ENCODE results near the gene ANP32E. TPM values are rescaled to one million over a fixed set of nuclear protein-coding genes. Genes with fewer than 3 reads are reported as not detected.

The ANP32E gene
- total RNA-seq, 4 donors from 2014 or later, result 15.1 to 44.9 (median 24.9) TPM

- in situ Hi-C loops (cut with MboI; ENCODE audit: low sequenced_read_pairs in 4 of 4) (loop anchor here in 3 of 4 donors (5.0 to 25.0 kb wide), 3 partner anchors 216 to 218 kb away; no protein-coding TSS in a partner anchor), intact Hi-C loops (cut with DNase I; ENCODE audit: low total_unique reads) (no loop called here)
- no peak overlapping the region for H3K4me3 ChIP-seq
- no peaks in the 10 kb centered on the region for H3K36me3 ChIP-seq
- no peak overlapping the region for H3K27ac ChIP-seq
- H3K4me1 ChIP-seq, result no peaks in the 10 kb centered on the region
- no peak for ATAC-seq
- no peaks in the 10 kb centered on the region for H3K27me3 ChIP-seq
- no peaks in the 10 kb centered on the region for H3K9me3 ChIP-seq
- TF ChIP-seq POLR2A (IDR thresholded peaks at IDR 0.05) (no peak), CTCF (IDR thresholded peaks at IDR 0.05 in 4 of 5, conservative IDR thresholded peaks at IDR 0.05 in 1 of 5) (no peak)
- no peak for DNase-seq
Observed at GRCh38 chr1:150180474-150180873, 55.4 kb downstream of the ANP32E start.

GRCh38 chr1:150179867-150180266, 56.0 kb downstream of the ANP32E start:
- Histone ChIP-seq H3K36me3 (no peaks in the 10 kb centered on the region), H3K4me3 (no peak overlapping the region), H3K9me3 (no peaks in the 10 kb centered on the region), H3K4me1 (no peaks in the 10 kb centered on the region), H3K27me3 (no peaks in the 10 kb centered on the region), H3K27ac (no peak overlapping the region)
- TF ChIP-seq POLR2A (IDR thresholded peaks at IDR 0.05) (no peak), CTCF (IDR thresholded peaks at IDR 0.05 in 4 of 5, conservative IDR thresholded peaks at IDR 0.05 in 1 of 5) (no peak)
- ATAC-seq (no peak), DNase-seq (no peak)
- in situ Hi-C loops (cut with MboI; ENCODE audit: low sequenced_read_pairs in 4 of 4) (loop anchor here in 3 of 4 donors (5.0 to 25.0 kb wide), 4 partner anchors 105 to 218 kb away; no protein-coding TSS in a partner anchor), intact Hi-C loops (cut with DNase I; ENCODE audit: low total_unique reads) (no loop called here)

GRCh38 chr1:150178548-150178947, 57.4 kb downstream of the ANP32E start:
- Histone ChIP-seq H3K27ac (no peak overlapping the region), H3K27me3 (no peaks in the 10 kb centered on the region), H3K4me3 (no peak overlapping the region), H3K36me3 (no peaks in the 10 kb centered on the region), H3K9me3 (no peaks in the 10 kb centered on the region), H3K4me1 (no peaks in the 10 kb centered on the region)
- in situ Hi-C loops (cut with MboI; ENCODE audit: low sequenced_read_pairs in 4 of 4), result loop anchor here in 2 of 4 donors (10.0 to 25.0 kb wide), 2 partner anchors 104 to 216 kb away; no protein-coding TSS in a partner anchor
- no peak for DNase-seq
- TF ChIP-seq CTCF (IDR thresholded peaks at IDR 0.05 in 4 of 5, conservative IDR thresholded peaks at IDR 0.05 in 1 of 5) (no peak), POLR2A (IDR thresholded peaks at IDR 0.05) (no peak)
- intact Hi-C loops (cut with DNase I; ENCODE audit: low total_unique reads), result no loop called here
- ATAC-seq, result no peak

- intact Hi-C loops (cut with DNase I; ENCODE audit: low total_unique reads) (no loop called here), in situ Hi-C loops (cut with MboI; ENCODE audit: low sequenced_read_pairs in 4 of 4) (loop anchor here in 2 of 4 donors (10.0 to 25.0 kb wide), 2 partner anchors 102 to 214 kb away; no protein-coding TSS in a partner anchor)
- H3K9me3 ChIP-seq, result no peaks in the 10 kb centered on the region
- no peaks in the 10 kb centered on the region for H3K36me3 ChIP-seq
- TF ChIP-seq POLR2A (IDR thresholded peaks at IDR 0.05) (no peak), CTCF (IDR thresholded peaks at IDR 0.05 in 4 of 5, conservative IDR thresholded peaks at IDR 0.05 in 1 of 5) (no peak)
- no peak for DNase-seq
- no peaks in the 10 kb centered on the region for H3K27me3 ChIP-seq
- no peak overlapping the region for H3K27ac ChIP-seq
- H3K4me1 ChIP-seq, result no peaks in the 10 kb centered on the region
- no peak overlapping the region for H3K4me3 ChIP-seq
- ATAC-seq, result no peak
Observed at GRCh38 chr1:150176593-150176992, 59.3 kb downstream of the ANP32E start.

- H3K4me1 ChIP-seq, result no peaks in the 10 kb centered on the region
- ATAC-seq (no peak), DNase-seq (no peak)
- no peaks in the 10 kb centered on the region for H3K27me3 ChIP-seq
- in situ Hi-C loops (cut with MboI; ENCODE audit: low sequenced_read_pairs in 4 of 4), result loop anchor here in 2 of 4 donors (5.0 to 10.0 kb wide), 2 partner anchors 98 to 211 kb away; no protein-coding TSS in a partner anchor
- intact Hi-C loops (cut with DNase I; ENCODE audit: low total_unique reads), result no loop called here
- no peak for TF ChIP-seq POLR2A (IDR thresholded peaks at IDR 0.05)
- TF ChIP-seq CTCF (IDR thresholded peaks at IDR 0.05 in 4 of 5, conservative IDR thresholded peaks at IDR 0.05 in 1 of 5), result no peak
- H3K27ac ChIP-seq, result no peak overlapping the region
- H3K4me3 ChIP-seq, result no peak overlapping the region
- H3K36me3 ChIP-seq, result no peaks in the 10 kb centered on the region
- no peaks in the 10 kb centered on the region for H3K9me3 ChIP-seq
Observed at GRCh38 chr1:150173141-150173585, 62.7 kb downstream of the ANP32E start.
